Ovary (tissue), 3 donors: ENCODE measurements around the gene GAPDH.

ENCODE experiments used
- CTCF ChIP-seq, 3 donors: fragments of 450-650 bp in 2 of 3; fragments of 200-600 bp in 1 of 3; IDR thresholded peaks; one replicate each; pipeline versions ENCODE4 v1.5.1 to v1.8.0; 2016 to 2022; ENCODE audit warnings: antibody characterized with exemption in 3 of 3, mild to moderate bottlenecking in 1 of 3
- POLR2A ChIP-seq: fragments of 450-650 bp; IDR thresholded peaks from one replicate; pipeline ENCODE4 v1.6.1; 2017; ENCODE audit warnings: antibody characterized with exemption, mild to moderate bottlenecking, moderate library complexity
- donor health status: DM: no; HTN: no; CAD: no.

DNA sequence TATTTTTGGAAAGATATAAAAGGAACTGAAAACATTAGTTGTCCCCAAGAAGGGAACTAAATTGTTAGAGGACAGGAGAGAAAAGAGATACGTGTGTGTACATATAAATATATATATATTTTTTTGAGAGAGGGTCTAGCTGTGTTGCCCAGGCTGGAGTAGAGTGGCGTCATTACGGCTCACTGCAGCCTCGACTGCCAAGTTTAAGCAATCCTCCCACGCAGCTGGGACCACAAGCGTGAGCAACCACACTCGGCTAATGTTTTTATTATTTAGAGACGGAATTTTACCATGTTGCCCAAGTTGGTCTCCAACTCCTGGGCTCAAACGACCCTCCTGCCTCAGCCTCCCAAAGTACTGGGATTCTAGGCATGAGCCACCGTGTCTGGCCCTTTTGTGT, 50.0 kb downstream of the GAPDH start:
- TF ChIP-seq CTCF (IDR thresholded peaks at IDR 0.05) = no peak
- no peak for TF ChIP-seq POLR2A
